HepG2 (cell line): Measurements from ENCODE around the gene GDF2. TPM values are rescaled to one million over a fixed set of nuclear protein-coding genes. Genes with fewer than 3 reads are reported as not detected.

Experiments used
- ATAC-seq: fragments of 200-7000 bp; cut with Tn5 transposase; 3 replicates; pipeline ENCODE4 v1.9.1; 2020; ENCODE audit warnings: mild to moderate bottlenecking, moderate library complexity
- BruUV-seq: library from RNA; stranded (reverse); fragments of 400-500 nt; replicated peaks from 2 replicates; lab custom pipeline; 2021; lab: Mats Ljungman, UMichigan
- CTCF ChIA-PET: fragments of 300-600 bp; formaldehyde crosslinking; extraction: SDS; loops from one replicate; lab custom pipeline; 2021; ENCODE audit warnings: low total read pairs, inconsistent platforms, low intra/inter-chr PET ratio; lab: Yijun Ruan, JAX
- POLR2A ChIA-PET: fragments of 350-600 bp; sonication (Branson Sonifier 250); formaldehyde crosslinking; loops from one replicate; lab custom pipeline; 2020; ENCODE audit warnings: antibody characterized with exemption, inconsistent platforms; lab: Yijun Ruan, JAX
- DNase-seq: peaks from one replicate; pipeline ENCODE4 v3.0.0-alpha.2; 2015; ENCODE audit warnings: low spot score
- FAIRE-seq: peaks from 3 replicates; lab custom pipeline; 2011; peaks lifted over from hg19 to GRCh38; lab: Jason Lieb, UNC
- H2AFZ ChIP-seq: one replicate; pipeline ENCODE4 v1.6.1; 2011; ENCODE audit warnings: low read length, inconsistent platforms
- H3K27ac ChIP-seq: fragments of 300-600 bp; 3 replicates; pipeline ENCODE4 v1.8.0; 2011; ENCODE audit warnings: mixed run types, mild to moderate bottlenecking, mixed read lengths, low read length, inconsistent platforms; ENCODE audit not compliant: insufficient read depth; ENCODE audit errors: extremely low read length
- H3K27me3 ChIP-seq, 2 experiments: fragments of 200-600 bp in 1 of 2; 2 replicates in 1 of 2; 3 replicates in 1 of 2; pipeline versions ENCODE4 v1.6.0 to v1.8.0; 2011; ENCODE audit warnings: low read length in 2 of 2, mild to moderate bottlenecking in 2 of 2, moderate library complexity in 2 of 2, inconsistent platforms in 1 of 2; ENCODE audit not compliant: insufficient read depth in 2 of 2, control insufficient read depth in 1 of 2
- H3K36me3 ChIP-seq, 2 experiments: fragments of 200-600 bp in 1 of 2; replicated peaks in 1 of 2; 2 replicates in 1 of 2; 3 replicates in 1 of 2; pipeline versions ENCODE4 v1.5.1 to v1.8.0; 2011; ENCODE audit warnings: low read length in 2 of 2, inconsistent platforms in 1 of 2; ENCODE audit not compliant: insufficient read depth in 2 of 2, control insufficient read depth in 1 of 2
- H3K4me1 ChIP-seq: 2 replicates; pipeline ENCODE4 v1.5.1; 2012; ENCODE audit warnings: low read length, inconsistent platforms; ENCODE audit not compliant: insufficient read depth
- H3K4me2 ChIP-seq: 2 replicates; pipeline ENCODE4 v1.6.0; 2011; ENCODE audit warnings: low read depth, low read length, inconsistent platforms
- H3K4me3 ChIP-seq, 3 experiments: fragments of 200-600 bp in 1 of 3; sonication (generic), shearing (Covaris generic) in 1 of 3; replicated peaks in 1 of 3; 2 replicates each; pipeline ENCODE4 v1.5.1; 2011 to 2016; ENCODE audit warnings: low read length in 3 of 3, inconsistent platforms in 2 of 3, low read depth in 2 of 3, mild to moderate bottlenecking in 2 of 3, control low read depth in 1 of 3, mixed read lengths in 1 of 3; ENCODE audit not compliant: insufficient read depth in 1 of 3
- H3K79me2 ChIP-seq: one replicate; pipeline ENCODE4 v1.6.1; 2011; ENCODE audit warnings: low read length, inconsistent platforms; ENCODE audit not compliant: insufficient read depth
- H3K9ac ChIP-seq: 2 replicates; pipeline ENCODE4 v1.6.0; 2011; ENCODE audit warnings: mild to moderate bottlenecking, low read depth, low read length, inconsistent platforms; ENCODE audit not compliant: insufficient read depth
- H3K9me3 ChIP-seq: 2 replicates; pipeline ENCODE4 v1.5.1; 2012; ENCODE audit warnings: mild to moderate bottlenecking, low read length
- H4K20me1 ChIP-seq: 2 replicates; pipeline ENCODE4 v1.6.0; 2011; ENCODE audit warnings: inconsistent platforms, mild to moderate bottlenecking, low read length, moderate library complexity; ENCODE audit not compliant: insufficient read depth
- ATF7-NPFF ChIP-seq: sonication (generic); formaldehyde crosslinking; IDR thresholded peaks from 2 replicates; pipeline ENCODE4 v1.8.1; 2023; ENCODE audit warnings: mild to moderate bottlenecking, low read depth, missing genetic modification reagents, moderate library complexity
- MNT ChIP-seq: fragments of 450-650 bp; IDR thresholded peaks from 2 replicates; pipeline ENCODE4 v1.6.1; 2016
- PPARG ChIP-seq: conservative IDR thresholded peaks from 2 replicates; pipeline ENCODE4 v1.6.1; 2016; ENCODE audit warnings: missing biosample characterization, missing genetic modification reagents
- SNAPC2 ChIP-seq: sonication (generic); formaldehyde crosslinking; IDR thresholded peaks from 2 replicates; pipeline ENCODE4 v1.8.1; 2022; ENCODE audit warnings: mild to moderate bottlenecking, missing genetic modification reagents
- ZKSCAN1 ChIP-seq: fragments of 150-350 bp; IDR thresholded peaks from 2 replicates; pipeline ENCODE4 v1.6.1; 2014; ENCODE audit warnings: low read length
- ZNF691 ChIP-seq: sonication (generic); formaldehyde crosslinking; IDR thresholded peaks from 2 replicates; pipeline ENCODE4 v1.4.0; 2020; ENCODE audit warnings: missing genetic modification reagents, low read depth, mild to moderate bottlenecking, borderline replicate concordance
- ZSCAN30 ChIP-seq: sonication (generic); formaldehyde crosslinking; IDR thresholded peaks from 2 replicates; pipeline ENCODE4 v1.5.0; 2020; ENCODE audit warnings: mild to moderate bottlenecking, missing genetic modification reagents
- WGBS: methylation state at CpG from one replicate; pipeline ENCODE4 v1.1.6; 2017; ENCODE audit warnings: low lambda C conversion rate; 5-methylcytosine and 5-hydroxymethylcytosine counted together
- in situ Hi-C: cut with HindIII; loops from 2 replicates; pipeline ENCODE4 v1.10.0; 2017; ENCODE audit warnings: low pct_unique_long_range_greater_than_20kb; ENCODE audit not compliant: extremely low pct_ligation_motif_present
- intact Hi-C: fragments of 100-400 bp; cut with micrococcal nuclease; formaldehyde crosslinking; loops from one replicate; pipeline ENCODE4 v1.10.0; 2022; ENCODE audit not compliant: unreplicated experiment
- polyA plus RNA-seq, 8 experiments: library from polyadenylated mRNA; depleted of rRNA in 3 of 8; stranded (reverse) in 7 of 8; unstranded in 1 of 8; fragments of >200 nt; fragmentation: Illumina TruSeq in 4 of 8; extraction: Trizol in 4 of 8; gene quantifications; 2 replicates each; pipeline versions ENCODE4 v1.2.1 to v1.2.3, GENCODE V29; 2011 to 2016; ENCODE audit warnings: low read depth in 4 of 8, missing spikeins in 1 of 8, mixed read lengths in 1 of 8; ENCODE audit not compliant: insufficient read depth in 1 of 8
- total RNA-seq, 5 experiments: library from RNA; depleted of rRNA; stranded (reverse); fragments of >200 nt; fragmentation: Illumina TruSeq; extraction: Trizol; gene quantifications; 2 replicates each; pipeline ENCODE4 v1.2.3, GENCODE V29; 2016; ENCODE audit warnings: low read depth in 1 of 5

The GDF2 gene
- total and polyA plus RNA-seq, 2 of the 13 experiments (the other 11 are each of a cell fraction or from before 2014, with no cell fraction given), result not detected

GRCh38 chr10:47370878-47371277, 48.6 kb downstream of the GDF2 start:
- Histone ChIP-seq H2AFZ (no peak overlapping the region), H3K4me3 (no peak overlapping the region), H3K9ac (no peak overlapping the region), H3K4me1 (no peaks in the 10 kb centered on the region), H4K20me1 (no peaks in the 10 kb centered on the region), H3K36me3 (no peaks in the 10 kb centered on the region), H3K27ac (no peak overlapping the region), H3K9me3 (no peaks in the 10 kb centered on the region), H3K4me2 (no peak overlapping the region), H3K79me2 (no peaks in the 10 kb centered on the region), H3K27me3 (peaks cover 0 to 4% of the 10 kb centered on the region in 2 experiments; a peak in 3 of 5 replicates)
- in situ Hi-C loops (no loop called here), intact Hi-C loops (no loop called here)
- no peak for TF ChIP-seq ZKSCAN1
- TF ChIP-seq ZNF691, result no peak
- TF ChIP-seq PPARG, result no peak
- no peak for TF ChIP-seq ZSCAN30
- TF ChIP-seq ATF7-NPFF (CRISPR knock-in tag), result no peak
- TF ChIP-seq SNAPC2 (CRISPR knock-in tag), result no peak
- no peak for TF ChIP-seq MNT
- DNase-seq, result no peak
- WGBS, result 69% methylated on average over 7 of the region's 7 CpGs
- POLR2A ChIA-PET, result no interaction called here
- BruUV-seq, result no TSS peak
- FAIRE-seq, result no peak
- CTCF ChIA-PET, result no interaction called here
- no peak for ATAC-seq
